ENCODE data around the gene ZDHHC18.

GRCh38 chr1:26888231-26888630 is 61.7 kb downstream of the ZDHHC18 start:
- TF ChIP-seq, protein P1, sequence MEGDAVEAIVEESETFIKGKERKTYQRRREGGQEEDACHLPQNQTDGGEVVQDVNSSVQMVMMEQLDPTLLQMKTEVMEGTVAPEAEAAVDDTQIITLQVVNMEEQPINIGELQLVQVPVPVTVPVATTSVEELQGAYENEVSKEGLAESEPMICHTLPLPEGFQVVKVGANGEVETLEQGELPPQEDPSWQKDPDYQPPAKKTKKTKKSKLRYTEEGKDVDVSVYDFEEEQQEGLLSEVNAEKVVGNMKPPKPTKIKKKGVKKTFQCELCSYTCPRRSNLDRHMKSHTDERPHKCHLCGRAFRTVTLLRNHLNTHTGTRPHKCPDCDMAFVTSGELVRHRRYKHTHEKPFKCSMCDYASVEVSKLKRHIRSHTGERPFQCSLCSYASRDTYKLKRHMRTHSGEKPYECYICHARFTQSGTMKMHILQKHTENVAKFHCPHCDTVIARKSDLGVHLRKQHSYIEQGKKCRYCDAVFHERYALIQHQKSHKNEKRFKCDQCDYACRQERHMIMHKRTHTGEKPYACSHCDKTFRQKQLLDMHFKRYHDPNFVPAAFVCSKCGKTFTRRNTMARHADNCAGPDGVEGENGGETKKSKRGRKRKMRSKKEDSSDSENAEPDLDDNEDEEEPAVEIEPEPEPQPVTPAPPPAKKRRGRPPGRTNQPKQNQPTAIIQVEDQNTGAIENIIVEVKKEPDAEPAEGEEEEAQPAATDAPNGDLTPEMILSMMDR (IDR thresholded peaks at IDR 0.05): no peak
- TF ChIP-seq POLR2A (IDR thresholded peaks at IDR 0.05): no peak
